ENCODE data around the gene SLCO3A1. TPM values are rescaled to one million over a fixed set of nuclear protein-coding genes. Genes with fewer than 3 reads are reported as not detected.

SLCO3A1 gene
- total and polyA plus RNA-seq, 2 of the 8 experiments (the other 6 are each of a cell fraction or from before 2014, with no cell fraction given): 15.1 to 20.4 TPM

DNA sequence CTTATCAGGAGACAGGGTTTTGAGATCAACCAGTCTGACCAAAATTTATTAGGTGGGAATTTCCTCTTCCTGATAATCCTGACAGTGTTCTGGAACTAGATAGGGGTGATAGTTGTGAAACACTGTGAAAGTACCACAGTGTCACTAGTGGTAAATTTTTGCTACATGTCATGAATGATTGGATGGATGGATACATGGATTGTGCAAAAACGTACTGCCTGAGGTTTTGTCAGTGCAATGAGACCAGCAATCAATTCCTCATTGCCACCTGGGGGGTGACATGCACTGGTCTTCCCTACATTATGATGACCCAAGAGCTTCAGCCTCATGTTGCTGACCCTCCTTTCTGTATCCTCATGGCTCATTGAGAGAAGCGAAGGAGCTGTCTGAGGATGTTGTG lies 123.5 kb downstream of the SLCO3A1 start (continued):
- TF ChIP-seq, protein P1, sequence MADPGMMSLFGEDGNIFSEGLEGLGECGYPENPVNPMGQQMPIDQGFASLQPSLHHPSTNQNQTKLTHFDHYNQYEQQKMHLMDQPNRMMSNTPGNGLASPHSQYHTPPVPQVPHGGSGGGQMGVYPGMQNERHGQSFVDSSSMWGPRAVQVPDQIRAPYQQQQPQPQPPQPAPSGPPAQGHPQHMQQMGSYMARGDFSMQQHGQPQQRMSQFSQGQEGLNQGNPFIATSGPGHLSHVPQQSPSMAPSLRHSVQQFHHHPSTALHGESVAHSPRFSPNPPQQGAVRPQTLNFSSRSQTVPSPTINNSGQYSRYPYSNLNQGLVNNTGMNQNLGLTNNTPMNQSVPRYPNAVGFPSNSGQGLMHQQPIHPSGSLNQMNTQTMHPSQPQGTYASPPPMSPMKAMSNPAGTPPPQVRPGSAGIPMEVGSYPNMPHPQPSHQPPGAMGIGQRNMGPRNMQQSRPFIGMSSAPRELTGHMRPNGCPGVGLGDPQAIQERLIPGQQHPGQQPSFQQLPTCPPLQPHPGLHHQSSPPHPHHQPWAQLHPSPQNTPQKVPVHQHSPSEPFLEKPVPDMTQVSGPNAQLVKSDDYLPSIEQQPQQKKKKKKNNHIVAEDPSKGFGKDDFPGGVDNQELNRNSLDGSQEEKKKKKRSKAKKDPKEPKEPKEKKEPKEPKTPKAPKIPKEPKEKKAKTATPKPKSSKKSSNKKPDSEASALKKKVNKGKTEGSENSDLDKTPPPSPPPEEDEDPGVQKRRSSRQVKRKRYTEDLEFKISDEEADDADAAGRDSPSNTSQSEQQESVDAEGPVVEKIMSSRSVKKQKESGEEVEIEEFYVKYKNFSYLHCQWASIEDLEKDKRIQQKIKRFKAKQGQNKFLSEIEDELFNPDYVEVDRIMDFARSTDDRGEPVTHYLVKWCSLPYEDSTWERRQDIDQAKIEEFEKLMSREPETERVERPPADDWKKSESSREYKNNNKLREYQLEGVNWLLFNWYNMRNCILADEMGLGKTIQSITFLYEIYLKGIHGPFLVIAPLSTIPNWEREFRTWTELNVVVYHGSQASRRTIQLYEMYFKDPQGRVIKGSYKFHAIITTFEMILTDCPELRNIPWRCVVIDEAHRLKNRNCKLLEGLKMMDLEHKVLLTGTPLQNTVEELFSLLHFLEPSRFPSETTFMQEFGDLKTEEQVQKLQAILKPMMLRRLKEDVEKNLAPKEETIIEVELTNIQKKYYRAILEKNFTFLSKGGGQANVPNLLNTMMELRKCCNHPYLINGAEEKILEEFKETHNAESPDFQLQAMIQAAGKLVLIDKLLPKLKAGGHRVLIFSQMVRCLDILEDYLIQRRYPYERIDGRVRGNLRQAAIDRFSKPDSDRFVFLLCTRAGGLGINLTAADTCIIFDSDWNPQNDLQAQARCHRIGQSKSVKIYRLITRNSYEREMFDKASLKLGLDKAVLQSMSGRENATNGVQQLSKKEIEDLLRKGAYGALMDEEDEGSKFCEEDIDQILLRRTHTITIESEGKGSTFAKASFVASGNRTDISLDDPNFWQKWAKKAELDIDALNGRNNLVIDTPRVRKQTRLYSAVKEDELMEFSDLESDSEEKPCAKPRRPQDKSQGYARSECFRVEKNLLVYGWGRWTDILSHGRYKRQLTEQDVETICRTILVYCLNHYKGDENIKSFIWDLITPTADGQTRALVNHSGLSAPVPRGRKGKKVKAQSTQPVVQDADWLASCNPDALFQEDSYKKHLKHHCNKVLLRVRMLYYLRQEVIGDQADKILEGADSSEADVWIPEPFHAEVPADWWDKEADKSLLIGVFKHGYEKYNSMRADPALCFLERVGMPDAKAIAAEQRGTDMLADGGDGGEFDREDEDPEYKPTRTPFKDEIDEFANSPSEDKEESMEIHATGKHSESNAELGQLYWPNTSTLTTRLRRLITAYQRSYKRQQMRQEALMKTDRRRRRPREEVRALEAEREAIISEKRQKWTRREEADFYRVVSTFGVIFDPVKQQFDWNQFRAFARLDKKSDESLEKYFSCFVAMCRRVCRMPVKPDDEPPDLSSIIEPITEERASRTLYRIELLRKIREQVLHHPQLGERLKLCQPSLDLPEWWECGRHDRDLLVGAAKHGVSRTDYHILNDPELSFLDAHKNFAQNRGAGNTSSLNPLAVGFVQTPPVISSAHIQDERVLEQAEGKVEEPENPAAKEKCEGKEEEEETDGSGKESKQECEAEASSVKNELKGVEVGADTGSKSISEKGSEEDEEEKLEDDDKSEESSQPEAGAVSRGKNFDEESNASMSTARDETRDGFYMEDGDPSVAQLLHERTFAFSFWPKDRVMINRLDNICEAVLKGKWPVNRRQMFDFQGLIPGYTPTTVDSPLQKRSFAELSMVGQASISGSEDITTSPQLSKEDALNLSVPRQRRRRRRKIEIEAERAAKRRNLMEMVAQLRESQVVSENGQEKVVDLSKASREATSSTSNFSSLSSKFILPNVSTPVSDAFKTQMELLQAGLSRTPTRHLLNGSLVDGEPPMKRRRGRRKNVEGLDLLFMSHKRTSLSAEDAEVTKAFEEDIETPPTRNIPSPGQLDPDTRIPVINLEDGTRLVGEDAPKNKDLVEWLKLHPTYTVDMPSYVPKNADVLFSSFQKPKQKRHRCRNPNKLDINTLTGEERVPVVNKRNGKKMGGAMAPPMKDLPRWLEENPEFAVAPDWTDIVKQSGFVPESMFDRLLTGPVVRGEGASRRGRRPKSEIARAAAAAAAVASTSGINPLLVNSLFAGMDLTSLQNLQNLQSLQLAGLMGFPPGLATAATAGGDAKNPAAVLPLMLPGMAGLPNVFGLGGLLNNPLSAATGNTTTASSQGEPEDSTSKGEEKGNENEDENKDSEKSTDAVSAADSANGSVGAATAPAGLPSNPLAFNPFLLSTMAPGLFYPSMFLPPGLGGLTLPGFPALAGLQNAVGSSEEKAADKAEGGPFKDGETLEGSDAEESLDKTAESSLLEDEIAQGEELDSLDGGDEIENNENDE (IDR thresholded peaks at IDR 0.05; ENCODE audit: insufficient replicate concordance, low read length): no peak
- TF ChIP-seq NRF1 (IDR thresholded peaks at IDR 0.05; ENCODE audit: low read depth, low read length) (no peak), FOSL1 (IDR thresholded peaks at IDR 0.05; ENCODE audit: insufficient read depth, low read depth, low read length) (no peak), SIRT6 (IDR thresholded peaks at IDR 0.05; ENCODE audit: low read length) (no peak)
